Activated CD4-positive, alpha-beta T cell treated with anti-CD3 and anti-CD28 coated beads for 36 hours (primary cell): ENCODE measurements around the gene COL4A4. TPM values are rescaled to one million over a fixed set of nuclear protein-coding genes. Genes with fewer than 3 reads are reported as not detected.

Experiments used
- ATAC-seq: fragments of 200-7000 bp; cut with Tn5 transposase; one replicate; pipeline ENCODE4 v1.10.0; 2021; ENCODE audit warnings: mild to moderate bottlenecking, moderate library complexity
- CTCF ChIA-PET: fragments of 350-600 bp; sonication (Branson Sonifier 250); formaldehyde crosslinking; loops from one replicate; lab custom pipeline; 2021; ENCODE audit warnings: antibody characterized with exemption; lab: Charles Lee
- POLR2A ChIA-PET: fragments of 350-600 bp; sonication (Branson Sonifier 250); formaldehyde crosslinking; loops from one replicate; lab custom pipeline; 2021; ENCODE audit warnings: antibody characterized with exemption, inconsistent platforms; lab: Charles Lee
- DNase-seq: peaks from one replicate; pipeline ENCODE4 v3.0.0-alpha.2; 2020
- H3K27ac Mint-ChIP-seq: one replicate; pipeline ENCODE4 v1.8.0; 2021; ENCODE audit warnings: mixed read lengths
- H3K27me3 Mint-ChIP-seq: one replicate; pipeline ENCODE4 v1.8.0; 2021; ENCODE audit warnings: mixed read lengths
- H3K36me3 Mint-ChIP-seq: one replicate; pipeline ENCODE4 v1.8.0; 2021; ENCODE audit warnings: low read depth, mixed read lengths
- H3K4me1 Mint-ChIP-seq: one replicate; pipeline ENCODE4 v1.8.0; 2021; ENCODE audit warnings: mixed read lengths
- H3K4me3 Mint-ChIP-seq: one replicate; pipeline ENCODE4 v1.8.0; 2021; ENCODE audit warnings: mild to moderate bottlenecking, moderate library complexity, mixed read lengths
- H3K9me3 Mint-ChIP-seq: one replicate; pipeline ENCODE4 v1.8.0; 2021; ENCODE audit warnings: low read depth, mixed read lengths
- intact Hi-C, 2 experiments: fragments of 100-400 bp; cut with DNase I in 1 of 2; cut with micrococcal nuclease in 1 of 2; formaldehyde crosslinking; loops; one replicate each; pipeline versions ENCODE4 v1.14.2 to v1.15.1; 2022 to 2024; cut with DNase I, micrococcal nuclease
- total RNA-seq, 2 experiments: library from RNA; stranded (reverse); gene quantifications; one replicate each; pipeline ENCODE4 v1.2.3, GENCODE V29; 2021

COL4A4 gene
- not detected for total RNA-seq

- intact Hi-C loops: no loop called here
- CTCF ChIA-PET: no interaction called here
- ATAC-seq: peak; percentile 61
Measured at GRCh38 chr2:227163998-227164762, at the start of gene COL4A4, which contains the start of gene COL4A3. Gene COL4A4 (minus strand): TSS chr2:227164205. CDS start chr2:227147483, 16,722 bp downstream. Gene COL4A3 (plus strand): TSS chr2:227164624. CDS start chr2:227164727, 103 bp downstream.

GRCh38 chr2:227207573-227207972 lies 43.6 kb upstream of the COL4A4 start:
- Mint-ChIP-seq H3K4me1 (no peaks in the 10 kb centered on the region), H3K36me3 (no peaks in the 10 kb centered on the region), H3K9me3 (no peaks in the 10 kb centered on the region), H3K27ac (no peak overlapping the region), H3K4me3 (no peak overlapping the region), H3K27me3 (peaks cover 24% of the 10 kb centered on the region)
- ChIA-PET POLR2A (no interaction called here), CTCF (interaction anchor here (0.6 kb wide), 1 partner anchor 23 kb away, joined by 3 read pairs; no protein-coding TSS in a partner anchor)
- ATAC-seq (no peak), DNase-seq (no peak)
- intact Hi-C loops: no loop called here

More at GRCh38 chr2:227163998-227164762, at the start of gene COL4A4, which contains the start of gene COL4A3:
- Mint-ChIP-seq H3K27ac (no peak within 1 kb of the TSS), H3K27me3 (peaks cover 54% of the 10 kb centered on the region), H3K9me3 (peaks cover 6% of the 10 kb centered on the region), H3K4me1 (peaks cover 4% of the 10 kb centered on the region), H3K36me3 (no peaks in the 10 kb centered on the region), H3K4me3 (peak within 1 kb of the TSS; percentile 53)
- peak; percentile 25 for DNase-seq
- POLR2A ChIA-PET: no interaction called here

- no peaks in the 10 kb centered on the region for H3K9me3 Mint-ChIP-seq
Measured at GRCh38 chr2:227206406-227206805, 42.4 kb upstream of the COL4A4 start.

GRCh38 chr2:227205701-227206100 lies 41.7 kb upstream of the COL4A4 start:
- intact Hi-C loops: no loop called here
- no peaks in the 10 kb centered on the region for H3K4me1 Mint-ChIP-seq
- H3K4me3 Mint-ChIP-seq: no peak overlapping the region
- ChIA-PET POLR2A (interaction anchor here (0.6 kb wide), 1 partner anchor 20 kb away, joined by 4 read pairs; no protein-coding TSS in a partner anchor), CTCF (interaction anchor here (0.6 to 1.8 kb wide), 2 partner anchors 32 to 85 kb away, joined by 3 to 6 read pairs; no protein-coding TSS in a partner anchor)
- no peaks in the 10 kb centered on the region for H3K9me3 Mint-ChIP-seq
- no peak for DNase-seq
- H3K36me3 Mint-ChIP-seq: no peaks in the 10 kb centered on the region
- no peak for ATAC-seq
- H3K27ac Mint-ChIP-seq: no peak overlapping the region
- H3K27me3 Mint-ChIP-seq: peaks cover 20% of the 10 kb centered on the region

More at GRCh38 chr2:227206406-227206805, 42.4 kb upstream of the COL4A4 start:
- DNase-seq: no peak
- no peak overlapping the region for H3K4me3 Mint-ChIP-seq
- ATAC-seq: no peak
- ChIA-PET POLR2A (no interaction called here), CTCF (no interaction called here)
- H3K4me1 Mint-ChIP-seq: no peaks in the 10 kb centered on the region
- intact Hi-C loops: no loop called here
- H3K27me3 Mint-ChIP-seq: peaks cover 20% of the 10 kb centered on the region
- H3K36me3 Mint-ChIP-seq: no peaks in the 10 kb centered on the region
- H3K27ac Mint-ChIP-seq: no peak overlapping the region

GRCh38 chr2:227204452-227204851 lies 40.4 kb upstream of the COL4A4 start:
- Mint-ChIP-seq H3K4me1 (no peaks in the 10 kb centered on the region), H3K4me3 (no peak overlapping the region), H3K9me3 (no peaks in the 10 kb centered on the region), H3K27me3 (peaks cover 20% of the 10 kb centered on the region), H3K36me3 (no peaks in the 10 kb centered on the region), H3K27ac (no peak overlapping the region)
- intact Hi-C loops: no loop called here
- ATAC-seq (no peak), DNase-seq (no peak)
- ChIA-PET CTCF (interaction anchor here (0.5 to 1.8 kb wide), 3 partner anchors 34 to 613 kb away, joined by 3 to 6 read pairs (median 3); no protein-coding TSS in a partner anchor), POLR2A (no interaction called here)

GRCh38 chr2:227201771-227202170 lies 37.8 kb upstream of the COL4A4 start:
- Mint-ChIP-seq H3K4me3 (no peak overlapping the region), H3K27ac (no peak overlapping the region), H3K36me3 (no peaks in the 10 kb centered on the region), H3K27me3 (peaks cover 10% of the 10 kb centered on the region), H3K9me3 (no peaks in the 10 kb centered on the region), H3K4me1 (no peaks in the 10 kb centered on the region)
- no peak for DNase-seq
- ATAC-seq: no peak
- intact Hi-C loops: no loop called here
- ChIA-PET POLR2A (no interaction called here), CTCF (no interaction called here)

- DNase-seq: no peak
- no peak overlapping the region for H3K4me3 Mint-ChIP-seq
- peaks cover 5% of the 10 kb centered on the region for H3K27me3 Mint-ChIP-seq
- H3K4me1 Mint-ChIP-seq: no peaks in the 10 kb centered on the region
- no peak for ATAC-seq
- H3K36me3 Mint-ChIP-seq: no peaks in the 10 kb centered on the region
- ChIA-PET CTCF (no interaction called here), POLR2A (no interaction called here)
- no peaks in the 10 kb centered on the region for H3K9me3 Mint-ChIP-seq
- H3K27ac Mint-ChIP-seq: no peak overlapping the region
- intact Hi-C loops: no loop called here
Measured at GRCh38 chr2:227198866-227199265, 34.9 kb upstream of the COL4A4 start.

- DNase-seq: no peak
- no peaks in the 10 kb centered on the region for H3K9me3 Mint-ChIP-seq
- intact Hi-C loops: no loop called here
- ChIA-PET CTCF (interaction anchor here (0.7 to 0.8 kb wide), 2 partner anchors 142 to 284 kb away, joined by 3 to 6 read pairs; no protein-coding TSS in a partner anchor), POLR2A (no interaction called here)
- H3K36me3 Mint-ChIP-seq: no peaks in the 10 kb centered on the region
- H3K27me3 Mint-ChIP-seq: peaks cover 7% of the 10 kb centered on the region
- H3K27ac Mint-ChIP-seq: no peak overlapping the region
- ATAC-seq: no peak
- no peak overlapping the region for H3K4me3 Mint-ChIP-seq
- no peaks in the 10 kb centered on the region for H3K4me1 Mint-ChIP-seq
Measured at GRCh38 chr2:227194219-227194618, 30.2 kb upstream of the COL4A4 start.

GRCh38 chr2:227192491-227192890 lies 28.5 kb upstream of the COL4A4 start:
- no peak overlapping the region for H3K27ac Mint-ChIP-seq
- POLR2A ChIA-PET: no interaction called here
- no peaks in the 10 kb centered on the region for H3K9me3 Mint-ChIP-seq
- DNase-seq (no peak), ATAC-seq (no peak)
- no peaks in the 10 kb centered on the region for H3K4me1 Mint-ChIP-seq
- peaks cover 9% of the 10 kb centered on the region for H3K27me3 Mint-ChIP-seq
- no peaks in the 10 kb centered on the region for H3K36me3 Mint-ChIP-seq
- no peak overlapping the region for H3K4me3 Mint-ChIP-seq
- CTCF ChIA-PET: no interaction called here
- intact Hi-C loops: no loop called here

- H3K27me3 Mint-ChIP-seq: peaks cover 13% of the 10 kb centered on the region
- no peak overlapping the region for H3K4me3 Mint-ChIP-seq
- no peak for DNase-seq
- ChIA-PET CTCF (no interaction called here), POLR2A (no interaction called here)
- intact Hi-C loops: no loop called here
- no peaks in the 10 kb centered on the region for H3K4me1 Mint-ChIP-seq
- no peak for ATAC-seq
- H3K36me3 Mint-ChIP-seq: no peaks in the 10 kb centered on the region
- H3K9me3 Mint-ChIP-seq: no peaks in the 10 kb centered on the region
- no peak overlapping the region for H3K27ac Mint-ChIP-seq
Measured at GRCh38 chr2:227191367-227191766, 27.4 kb upstream of the COL4A4 start.

- DNase-seq (no peak), ATAC-seq (no peak)
- Mint-ChIP-seq H3K27me3 (peaks cover 15% of the 10 kb centered on the region), H3K4me3 (no peak overlapping the region), H3K4me1 (no peaks in the 10 kb centered on the region), H3K9me3 (no peaks in the 10 kb centered on the region), H3K36me3 (no peaks in the 10 kb centered on the region), H3K27ac (no peak overlapping the region)
- intact Hi-C loops: no loop called here
- CTCF ChIA-PET: interaction anchor here (0.5 to 0.6 kb wide), 2 partner anchors 46 to 254 kb away, joined by 3 read pairs; no protein-coding TSS in a partner anchor
- POLR2A ChIA-PET: no interaction called here
Measured at GRCh38 chr2:227188292-227188691, 24.3 kb upstream of the COL4A4 start.

- intact Hi-C loops: no loop called here
- CTCF ChIA-PET: interaction anchor here (0.6 kb wide), 1 partner anchor 1616 kb away, joined by 3 read pairs; no protein-coding TSS in a partner anchor
- Mint-ChIP-seq H3K9me3 (no peaks in the 10 kb centered on the region), H3K4me1 (no peaks in the 10 kb centered on the region), H3K27me3 (peaks cover 14% of the 10 kb centered on the region), H3K4me3 (no peak overlapping the region), H3K27ac (no peak overlapping the region), H3K36me3 (no peaks in the 10 kb centered on the region)
- DNase-seq (no peak), ATAC-seq (no peak)
- POLR2A ChIA-PET: no interaction called here
Measured at GRCh38 chr2:227186751-227187150, 22.7 kb upstream of the COL4A4 start.
